Measurements from ENCODE around the gene KLHDC3.
"Not testable (repeated sequence)": the region's sequence is repeated elsewhere in the genome, so short reads cannot be mapped to it uniquely, and the experiment has no call there.

Gene KLHDC3

DNA sequence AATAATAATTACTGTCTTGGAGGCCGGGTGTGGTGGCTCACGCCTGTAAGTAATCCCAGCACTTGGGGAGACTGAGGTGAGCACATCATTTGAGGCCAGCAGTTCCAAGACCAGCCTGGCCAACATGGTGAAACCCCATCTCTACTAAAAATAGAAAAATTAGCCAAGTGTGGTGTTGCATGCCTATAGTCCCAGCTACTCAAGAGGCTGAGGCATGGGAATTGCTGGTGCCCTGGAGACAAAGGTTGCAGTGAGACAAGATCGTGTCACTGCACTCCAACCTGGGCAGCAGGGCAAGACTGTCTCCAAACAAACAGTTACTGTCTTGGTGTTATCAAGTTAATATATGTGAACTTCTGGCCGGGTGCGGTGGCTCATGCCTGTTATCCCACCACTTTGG, 12.3 kb downstream of the KLHDC3 start:
- no peak for DNase-seq (ENCODE audit: low read depth in 2 of 2)

DNA sequence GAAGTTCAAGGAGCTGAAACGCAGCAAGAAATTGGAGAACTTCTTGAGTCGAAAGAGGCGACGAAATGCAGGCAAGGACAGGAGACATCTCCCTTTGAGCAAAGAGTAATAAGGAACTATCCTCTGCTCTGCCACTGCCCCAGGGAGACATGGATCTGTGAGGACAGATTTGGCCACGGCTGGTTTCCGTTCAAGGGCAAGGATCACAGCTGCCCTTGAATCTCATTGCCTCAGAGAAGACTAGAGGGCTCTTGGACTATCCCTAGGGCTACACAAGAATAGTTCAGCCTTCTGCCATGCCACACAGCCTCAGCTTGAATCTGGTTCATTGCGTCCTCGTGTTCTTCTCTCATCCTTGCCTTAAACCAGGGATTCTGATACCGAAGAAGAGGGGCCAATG, 15.1 kb downstream of the KLHDC3 start:
- no peak for DNase-seq (ENCODE audit: low read depth in 2 of 2)

DNA sequence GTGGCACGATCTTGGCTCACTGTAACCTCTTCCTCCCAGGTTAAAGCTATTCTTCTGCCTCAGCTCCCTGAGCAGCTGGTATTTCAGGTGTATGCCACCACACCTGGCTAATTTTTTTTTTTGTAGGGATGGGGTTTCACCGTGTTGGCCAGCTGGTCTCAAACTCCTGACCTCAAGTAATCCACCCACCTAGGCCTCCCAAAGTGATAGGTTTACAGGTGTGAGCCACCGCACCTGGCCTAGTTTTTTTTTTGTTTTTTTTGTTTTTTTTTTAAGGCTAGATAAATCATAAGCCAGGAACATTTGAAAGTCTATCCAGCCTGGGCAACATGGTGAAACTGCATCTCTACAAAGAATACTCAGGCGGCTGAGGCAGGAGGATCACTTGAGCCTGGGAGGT, 18.3 kb downstream of the KLHDC3 start:
- no peak for DNase-seq (ENCODE audit: low read depth in 2 of 2)

DNA sequence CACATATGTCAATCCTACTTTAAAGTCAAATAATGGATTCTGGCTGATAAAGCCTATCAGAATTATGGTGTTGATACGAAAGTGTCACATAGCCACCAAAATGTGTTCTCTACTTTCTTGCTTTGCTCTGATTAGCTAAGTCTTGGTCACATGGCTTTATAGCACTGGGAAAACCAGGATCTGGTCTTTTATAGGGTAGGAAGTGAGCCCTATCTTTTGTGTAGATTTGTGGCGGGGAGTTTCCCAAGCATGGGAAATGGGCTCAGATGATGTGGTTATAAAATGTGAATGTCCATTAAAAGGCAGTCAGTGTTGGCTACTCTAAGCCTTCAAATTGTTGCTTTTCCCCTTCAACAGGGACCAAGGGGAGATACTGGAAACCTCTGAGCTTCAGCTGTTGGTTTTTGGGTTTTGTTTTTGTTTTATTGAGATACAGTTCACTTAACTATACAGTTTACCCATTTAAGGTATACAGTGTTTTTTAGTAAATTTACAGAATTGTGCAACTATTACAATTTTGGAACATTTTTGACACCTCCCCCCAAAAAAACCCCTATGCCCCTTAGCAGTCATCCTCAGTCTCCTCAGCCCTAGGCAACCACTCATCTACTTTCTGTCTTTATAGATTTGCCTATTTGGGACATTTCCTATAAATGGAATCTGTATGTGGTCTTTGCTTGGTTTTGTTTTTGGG, 19.6 kb downstream of the KLHDC3 start:
- DNase-seq (ENCODE audit: low read depth in 2 of 2): no peak

DNA sequence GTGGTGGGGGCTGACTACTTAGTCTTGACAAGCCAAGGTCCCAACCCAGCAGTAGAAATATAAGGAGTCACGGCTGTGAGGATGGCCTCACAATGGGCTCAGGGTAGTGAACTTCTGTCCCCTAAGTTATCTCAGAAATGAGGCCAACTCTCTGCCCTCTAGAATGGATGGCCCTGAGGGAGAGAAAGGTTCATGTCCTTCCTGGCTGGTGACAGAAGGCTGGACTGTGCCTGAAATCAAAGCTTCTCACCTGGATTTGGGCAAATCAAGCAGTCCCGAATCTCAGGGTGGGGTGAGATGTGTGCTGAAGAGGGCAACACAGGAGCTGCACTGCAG, 20.1 kb downstream of the KLHDC3 start:
- DNase-seq (ENCODE audit: low read depth in 2 of 2): no peak

DNA sequence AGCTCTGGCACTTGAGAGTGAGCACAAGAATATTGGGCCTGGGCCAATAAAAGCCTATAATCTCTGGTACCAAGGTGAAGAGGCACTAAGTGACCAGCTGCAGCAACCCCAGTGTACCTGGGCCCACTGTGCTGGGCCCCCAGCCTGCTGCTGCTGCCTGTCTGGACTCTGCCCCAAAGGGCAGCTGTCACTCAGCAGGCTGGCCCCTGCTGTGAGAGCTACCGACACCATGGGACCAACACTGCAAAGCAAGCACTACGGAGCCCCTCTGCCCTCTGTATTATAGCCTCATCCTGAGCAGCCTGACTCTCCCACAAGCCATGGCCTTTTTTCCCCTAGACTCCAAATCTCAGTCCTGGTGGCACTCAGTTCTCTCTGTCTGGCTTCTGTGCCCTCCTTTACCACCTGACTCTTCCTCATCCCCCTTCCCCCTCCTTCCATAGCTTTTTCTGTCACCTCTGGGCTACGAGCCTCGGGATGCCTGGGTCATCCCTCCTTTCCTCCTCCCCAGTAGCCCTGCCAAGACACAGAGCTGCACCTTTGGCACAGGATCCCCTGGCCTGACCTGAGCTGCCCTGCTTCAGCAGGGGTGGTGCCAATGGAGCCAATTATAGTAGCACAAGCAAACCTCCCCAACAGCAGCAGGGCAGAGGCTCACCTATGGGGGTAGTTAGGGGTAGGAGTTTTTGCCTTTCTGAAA, 21.6 kb downstream of the KLHDC3 start:
- no peak for DNase-seq (ENCODE audit: low read depth in 2 of 2)

DNA sequence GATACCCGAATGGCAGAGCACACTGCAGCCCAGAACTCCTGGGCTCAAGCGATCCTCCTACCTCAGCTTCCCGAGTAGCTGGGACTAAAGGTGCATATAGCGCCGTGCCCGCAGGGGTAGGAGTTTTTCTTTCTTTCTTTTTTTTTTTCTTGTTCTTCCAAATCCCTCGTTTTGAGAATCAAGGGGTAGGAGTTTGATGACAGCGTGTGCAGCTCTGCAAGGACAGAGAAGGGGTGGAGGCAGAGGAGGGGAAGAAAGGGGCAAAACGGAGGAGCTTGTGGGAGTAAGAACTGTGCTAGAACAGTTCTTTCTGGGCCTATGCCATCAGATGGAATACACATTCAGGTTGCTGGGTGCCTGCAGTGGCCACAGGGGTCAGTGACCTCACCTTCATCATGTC, 22.7 kb downstream of the KLHDC3 start:
- no peak for DNase-seq (ENCODE audit: low read depth in 2 of 2)

DNA sequence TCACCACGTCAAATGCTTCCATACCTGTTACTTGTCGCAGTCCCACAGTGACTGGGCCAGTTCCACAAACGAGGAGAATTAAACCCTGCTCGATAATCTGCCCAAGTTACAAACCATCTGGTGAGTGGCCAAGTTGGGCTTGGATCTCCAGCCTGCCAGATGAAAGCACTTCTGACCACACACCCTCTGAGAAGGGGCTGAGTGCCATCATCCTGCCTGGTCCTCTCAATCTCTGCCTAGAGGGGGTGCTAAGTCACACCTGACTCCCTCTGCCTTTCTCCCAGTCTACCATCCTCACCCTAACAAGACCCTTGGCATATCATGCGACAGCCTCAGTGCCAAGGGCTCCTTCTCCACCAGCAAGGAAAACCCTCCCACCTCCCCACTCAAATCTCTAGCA, 23.1 kb downstream of the KLHDC3 start:
- no peak for DNase-seq (ENCODE audit: low read depth in 2 of 2)

DNA sequence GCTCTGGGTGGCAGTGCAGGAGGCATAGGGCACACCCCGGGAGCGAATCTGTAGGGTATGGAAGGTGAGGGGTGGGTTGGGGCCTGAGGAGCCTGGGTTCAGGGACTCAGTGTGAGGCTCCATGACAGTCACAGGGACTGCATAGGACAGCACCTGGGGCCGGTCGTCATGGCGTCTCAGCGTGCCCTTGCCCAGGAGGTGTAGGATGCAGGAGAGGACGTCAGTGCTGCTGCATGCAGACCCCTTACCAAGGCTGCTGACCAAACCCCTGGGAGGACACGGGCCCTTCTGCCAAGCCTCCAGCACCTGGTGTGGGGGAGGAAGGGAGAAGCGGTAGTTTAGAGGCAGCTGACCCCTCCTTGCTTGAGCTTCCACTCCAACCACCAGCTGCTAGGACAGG, 23.7 kb downstream of the KLHDC3 start:
- no peak for DNase-seq (ENCODE audit: low read depth in 2 of 2)

DNA sequence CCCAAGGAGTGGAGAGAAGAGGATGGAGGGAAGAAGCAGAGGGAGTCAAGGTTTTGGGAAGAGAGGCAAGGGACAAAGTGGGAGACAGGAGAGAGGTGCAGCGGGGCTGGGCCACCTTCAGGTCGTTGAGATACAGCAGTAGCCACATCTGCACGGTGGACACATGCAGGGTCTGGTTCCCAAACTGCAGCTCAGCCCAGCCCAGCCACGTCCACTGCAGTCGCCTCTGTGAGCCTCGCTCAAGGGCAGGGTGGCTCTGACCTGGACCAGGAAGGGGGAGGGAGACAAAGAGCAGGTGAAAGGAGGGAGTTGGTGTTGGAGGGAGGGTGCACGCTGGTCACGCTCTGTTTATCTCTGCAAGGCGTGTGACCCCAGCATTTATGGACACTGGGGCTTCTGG, 24.7 kb downstream of the KLHDC3 start:
- no peak for DNase-seq (ENCODE audit: low read depth in 2 of 2)

DNA sequence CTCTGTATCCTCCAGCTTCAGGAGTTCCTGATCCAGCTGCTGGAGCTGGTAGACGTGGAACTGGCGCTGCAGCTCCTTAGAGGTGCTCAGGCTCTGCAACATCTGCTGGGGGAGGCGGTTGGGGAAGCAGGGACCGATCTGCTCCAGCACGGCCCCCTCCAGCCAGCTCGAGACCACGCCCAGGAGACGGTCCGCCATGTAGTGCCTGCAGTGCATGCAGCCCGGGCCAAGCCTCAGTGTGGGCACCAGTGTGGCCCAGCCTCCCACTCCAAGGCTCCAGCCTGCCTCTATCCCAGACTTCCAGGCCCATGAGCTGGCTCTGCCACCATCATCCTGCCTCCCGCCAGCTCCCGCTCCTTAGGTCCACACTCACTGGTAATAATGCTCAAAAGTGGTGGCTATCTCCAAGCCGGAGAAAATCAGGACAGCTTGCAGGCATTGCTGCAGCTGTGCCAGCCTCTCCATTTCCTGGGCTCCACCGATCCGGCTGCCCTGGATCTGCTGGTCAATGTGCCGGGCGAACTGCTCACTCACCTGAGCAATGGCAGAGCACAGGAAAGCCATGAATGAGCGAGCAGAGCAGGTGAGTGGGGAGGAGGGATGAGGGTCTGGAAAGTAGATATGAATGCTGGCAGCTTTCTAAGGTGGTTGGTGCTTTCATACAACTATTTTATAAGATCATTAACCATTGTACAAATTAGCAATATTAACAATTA, 26.7 kb downstream of the KLHDC3 start:
- no peak for DNase-seq (ENCODE audit: low read depth in 2 of 2)

DNA sequence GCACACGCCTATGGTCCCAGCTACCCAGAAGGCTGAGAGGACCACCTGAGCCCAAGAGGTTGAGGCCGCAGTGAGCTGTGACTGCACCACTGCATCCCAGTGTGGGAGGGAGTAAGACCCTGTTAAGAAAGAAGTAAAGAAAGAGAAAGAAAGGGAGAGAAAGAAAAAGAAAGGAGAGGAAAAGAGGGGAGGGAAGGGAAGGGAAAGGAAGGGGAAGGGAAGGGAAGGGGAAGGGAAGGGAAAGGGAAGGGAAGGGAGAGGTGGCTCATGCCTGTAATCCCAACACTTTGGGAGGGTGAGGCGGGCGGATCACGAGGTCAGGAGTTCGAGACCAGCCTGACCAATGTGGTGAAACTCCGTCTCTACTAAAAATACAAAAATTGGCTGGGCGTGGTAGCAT, 27.4 kb downstream of the KLHDC3 start:
- DNase-seq (ENCODE audit: low read depth in 2 of 2): not testable (repeated sequence)

DNA sequence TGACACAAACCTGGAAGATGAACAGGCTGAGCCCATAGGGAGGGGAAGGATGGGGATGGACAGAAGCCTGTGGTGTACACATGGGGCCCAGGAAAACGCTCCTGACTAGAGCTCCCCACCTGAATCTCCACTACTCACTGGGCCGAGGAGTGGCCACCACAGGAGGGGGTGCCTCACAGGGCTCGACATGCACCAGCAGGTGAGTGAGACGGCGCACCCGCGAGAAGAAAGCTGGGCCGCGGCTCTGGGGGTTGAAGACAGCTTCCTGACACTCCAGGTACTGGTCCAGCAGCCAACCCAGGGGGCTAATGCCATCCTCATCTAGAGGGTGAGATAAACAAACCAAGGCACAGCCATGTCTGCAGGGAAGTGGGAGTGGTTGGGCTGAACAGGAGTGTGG, 29.3 kb downstream of the KLHDC3 start:
- no peak for DNase-seq (ENCODE audit: low read depth in 2 of 2)

DNA sequence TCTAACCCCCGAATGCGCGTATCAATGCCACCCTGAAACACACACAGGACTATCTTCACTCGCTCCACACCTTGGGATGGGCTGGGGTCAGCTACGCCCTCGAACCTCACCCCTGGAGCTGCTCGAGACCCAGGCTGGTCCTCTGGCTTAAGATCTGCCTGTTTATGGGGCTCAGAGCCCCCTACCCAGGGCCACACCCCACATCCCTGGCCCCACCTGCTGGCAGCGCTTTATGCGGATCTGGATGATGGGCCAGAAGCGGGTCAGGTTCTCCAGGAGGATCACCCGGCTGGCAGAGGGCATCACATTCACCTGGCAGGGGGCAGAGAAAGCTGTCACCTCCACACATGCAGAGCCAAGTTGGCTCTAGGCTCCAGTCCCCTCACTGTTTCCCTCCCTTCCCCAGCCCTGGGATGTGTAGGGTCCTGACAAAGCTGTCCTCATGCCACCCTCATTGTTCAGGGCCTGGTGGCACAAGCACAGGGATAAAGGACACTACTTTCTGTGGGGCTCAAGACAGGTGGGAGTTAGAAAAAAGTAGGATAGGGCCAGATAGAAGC, 31.4 kb downstream of the KLHDC3 start:
- no peak for DNase-seq (ENCODE audit: low read depth in 2 of 2)

DNA sequence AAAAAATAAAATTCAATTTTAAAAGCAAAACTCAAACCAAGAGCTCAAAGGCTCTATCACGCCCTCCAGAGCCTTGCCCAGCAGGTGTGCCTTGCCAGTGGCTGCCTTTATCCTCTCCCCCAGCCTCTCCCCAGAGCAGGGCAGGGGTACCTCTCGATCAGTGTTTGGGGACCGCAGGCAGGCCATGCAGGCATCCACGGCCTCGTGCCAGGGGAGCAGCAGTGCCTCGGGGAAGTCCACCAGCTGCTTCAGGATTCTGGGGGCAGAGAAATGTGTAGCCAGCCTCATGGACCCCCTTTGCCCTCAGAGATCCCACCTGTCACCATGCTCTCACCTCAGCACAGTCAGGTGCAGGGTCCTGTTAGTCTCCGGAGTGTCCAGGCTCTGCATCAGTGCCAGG, 33.9 kb downstream of the KLHDC3 start:
- DNase-seq (ENCODE audit: low read depth in 2 of 2): no peak

DNA sequence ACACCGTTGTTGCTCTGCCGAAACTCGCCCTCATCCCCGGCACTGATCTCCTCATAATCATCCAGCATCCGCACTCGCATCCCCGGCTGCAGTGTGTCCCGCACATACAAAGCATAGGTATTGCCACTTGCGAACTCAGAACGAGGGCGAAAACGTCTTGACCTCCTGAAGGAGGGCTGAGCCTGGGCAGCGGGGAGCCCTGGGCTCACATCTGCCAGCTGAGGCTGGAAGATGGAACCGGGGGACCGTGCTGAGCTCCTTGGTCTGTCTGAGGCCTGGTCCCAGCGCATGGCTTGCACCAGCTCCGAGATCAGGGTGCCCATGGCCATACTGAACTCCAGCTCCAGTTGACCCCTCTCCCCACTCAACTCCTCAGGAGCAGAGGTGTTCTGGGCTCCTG, 36.9 kb downstream of the KLHDC3 start:
- DNase-seq (ENCODE audit: low read depth in 2 of 2): no peak

DNA sequence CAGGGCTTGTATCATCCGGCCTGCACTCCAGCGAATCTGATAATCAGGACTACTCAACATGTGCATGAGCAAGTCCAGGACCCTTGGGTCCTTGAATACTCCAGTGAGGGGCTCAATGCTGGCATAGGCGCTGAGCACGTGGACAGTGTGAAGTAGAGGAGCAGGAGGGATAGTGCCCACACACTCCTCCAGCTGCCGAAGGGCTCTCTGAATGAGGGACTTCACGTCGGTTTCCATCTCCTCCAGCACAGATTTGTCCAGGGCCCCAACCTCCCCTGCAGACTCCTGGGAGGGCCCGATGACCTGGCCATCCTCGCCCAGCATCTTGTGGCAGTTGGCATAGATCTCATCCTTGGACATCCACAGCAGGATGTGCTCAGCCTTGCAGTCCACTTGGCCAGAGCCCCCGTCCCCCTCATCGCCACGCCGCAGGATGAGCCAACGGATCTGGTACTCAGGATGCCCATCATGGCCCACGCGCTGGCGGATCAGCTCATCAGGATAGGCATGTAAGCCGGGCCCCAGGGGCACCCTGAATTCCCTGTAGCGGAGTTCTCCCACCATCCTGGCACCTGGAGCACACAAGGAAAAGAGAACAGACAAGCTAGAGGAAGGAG, 38.3 kb downstream of the KLHDC3 start:
- DNase-seq (ENCODE audit: low read depth in 2 of 2): no peak

DNA sequence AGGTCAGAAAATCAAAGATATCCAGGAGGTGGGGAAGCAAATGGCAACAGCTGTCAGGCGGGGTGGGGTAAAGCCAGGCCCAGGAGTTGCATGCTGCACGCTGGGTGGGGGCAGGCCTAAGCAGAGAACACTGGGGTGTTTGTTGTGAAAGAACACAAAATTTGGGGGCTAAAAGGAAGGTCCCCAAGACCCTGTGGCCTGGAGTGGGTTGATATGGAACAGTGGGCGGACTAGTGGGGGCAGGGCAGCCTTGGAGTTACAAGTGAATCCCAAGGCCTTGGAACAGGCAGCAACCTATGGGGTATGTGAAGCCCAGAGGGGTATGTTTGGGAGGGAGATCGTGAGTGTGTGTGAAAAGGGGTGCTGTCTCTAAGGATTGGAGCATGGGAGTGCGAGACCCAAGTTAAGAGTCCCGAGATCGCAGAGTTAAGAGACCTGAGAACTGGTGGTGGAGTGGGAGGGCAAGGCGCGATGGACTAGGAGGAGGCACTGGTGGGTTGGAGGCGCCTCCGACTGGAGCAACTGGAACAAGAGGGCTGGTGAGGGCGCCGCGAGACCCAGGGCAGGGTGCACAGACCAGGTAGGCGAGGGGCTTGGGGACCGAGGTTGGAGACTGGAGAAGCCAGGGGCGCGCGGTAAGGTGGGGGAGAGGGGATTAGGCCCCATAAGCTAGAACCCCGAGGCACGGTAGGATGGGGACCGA, 38.9 kb downstream of the KLHDC3 start:
- peak in 1 of 2 donors; percentile 9 for DNase-seq (ENCODE audit: low read depth in 2 of 2)

DNA sequence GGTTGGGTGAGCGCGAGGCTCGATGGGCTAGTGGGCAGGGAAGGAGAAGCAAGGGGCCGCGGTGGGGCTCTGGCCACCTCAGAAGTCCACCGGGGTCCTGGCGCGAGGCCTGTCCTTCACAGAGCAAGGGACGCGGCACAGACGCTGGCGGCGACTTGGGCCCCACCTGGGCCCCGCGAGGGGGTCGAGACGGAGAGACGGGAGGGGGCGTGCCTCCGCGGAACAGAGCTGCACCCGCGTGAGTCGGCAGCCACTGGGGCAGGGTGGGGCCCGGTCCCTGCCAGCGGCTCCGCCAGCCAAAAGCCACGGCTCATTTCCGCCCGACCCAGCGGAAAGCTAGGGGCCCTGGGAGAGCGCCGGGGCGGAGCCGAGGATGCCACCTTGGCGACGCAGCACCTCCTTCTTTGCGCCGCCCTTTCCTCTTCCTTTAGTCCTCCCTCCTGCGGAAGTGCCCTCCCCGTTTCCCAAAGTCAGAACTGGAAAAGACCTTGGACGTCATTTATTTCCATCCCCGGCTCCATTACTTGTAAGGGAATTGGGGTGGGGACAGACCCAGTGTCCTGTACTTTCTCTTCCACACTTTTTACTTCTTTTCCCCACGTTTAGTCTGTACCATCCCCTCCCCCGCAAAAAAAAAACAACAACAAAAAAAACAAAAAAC, 39.6 kb downstream of the KLHDC3 start, which contains the start of gene CUL7:
Gene CUL7 (minus strand): TSS at position 307 of the 661 bp plus-strand sequence. CDS start 1,063 bp downstream, outside the sequence.
- peak; percentile 83 to 85 for DNase-seq (ENCODE audit: low read depth in 2 of 2)

DNA sequence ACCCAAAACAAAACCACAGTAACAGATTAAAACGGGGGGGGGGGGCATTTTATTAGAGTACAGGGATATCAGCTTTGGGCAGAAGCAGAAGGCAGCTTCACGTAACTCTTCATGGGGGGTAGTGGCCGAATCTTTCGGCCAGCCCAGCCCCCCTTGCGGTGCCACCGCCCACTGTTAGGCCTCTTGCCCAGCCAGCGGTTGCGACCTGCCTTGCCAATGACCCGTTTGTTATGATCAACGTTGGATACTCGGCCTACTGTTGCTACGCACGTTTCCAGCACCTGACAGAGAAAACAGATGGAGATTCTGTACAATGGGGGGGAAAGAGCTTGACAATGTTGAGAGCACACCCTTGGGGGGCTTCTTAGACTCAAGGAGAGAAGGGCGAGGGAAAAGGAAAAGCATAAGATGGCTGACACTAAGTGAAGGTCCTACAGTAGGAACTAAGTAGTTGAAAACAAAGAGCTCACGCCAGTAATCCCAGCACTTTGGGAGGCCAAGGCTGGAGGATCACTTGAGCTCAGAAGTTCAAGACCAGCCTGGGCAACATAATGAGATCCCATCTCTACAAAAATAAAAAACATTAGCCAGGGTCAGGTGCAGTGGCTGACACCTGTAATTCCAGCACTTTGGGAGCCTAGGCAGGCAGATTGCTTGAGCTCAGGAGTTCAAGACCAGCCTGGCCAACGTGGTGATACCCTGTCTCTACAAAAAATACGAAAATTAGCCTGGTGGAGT, 40.3 kb downstream of the KLHDC3 start:
- DNase-seq (ENCODE audit: low read depth in 2 of 2): no peak
